SK-N-SH treated with all-trans-retinoic acid at 6 μM for 48 hours (cell line): ENCODE results near the gene COL25A1.

Source experiments
- ATAC-seq: fragments of 200-7000 bp; cut with Tn5 transposase; 3 replicates; pipeline ENCODE4 v1.9.1; 2020; ENCODE audit warnings: mild to moderate bottlenecking, moderate library complexity
- BACH2 ChIP-seq: fragments of 250-450 bp; sonication (Bioruptor Pico); IDR thresholded peaks from 2 replicates; pipeline ENCODE4 v1.9.0; 2021; ENCODE audit warnings: mild to moderate bottlenecking, borderline replicate concordance
- CREB5 ChIP-seq: fragments of 250-450 bp; sonication (Bioruptor Pico); IDR thresholded peaks from 2 replicates; pipeline ENCODE4 v1.5.1; 2020; ENCODE audit warnings: low read depth, mild to moderate bottlenecking, moderate library complexity
- CSRNP3 ChIP-seq: fragments of 250-450 bp; sonication (Bioruptor Pico); IDR thresholded peaks from 2 replicates; pipeline ENCODE4 v1.5.1; 2021; ENCODE audit warnings: mild to moderate bottlenecking, moderate library complexity
- ESRRG ChIP-seq: fragments of 250-450 bp; sonication (Bioruptor Pico); IDR thresholded peaks from 2 replicates; pipeline ENCODE4 v1.6.1; 2021; ENCODE audit warnings: mild to moderate bottlenecking
- GLIS3 ChIP-seq: fragments of 250-450 bp; sonication (Bioruptor Pico); IDR thresholded peaks from 2 replicates; pipeline ENCODE4 v1.5.0; 2020; ENCODE audit warnings: mild to moderate bottlenecking, moderate library complexity
- ISL1 ChIP-seq: fragments of 250-450 bp; sonication (Bioruptor Pico); IDR thresholded peaks from 2 replicates; pipeline ENCODE4 v2.1.2; 2022; ENCODE audit warnings: mild to moderate bottlenecking, moderate library complexity
- OSR1 ChIP-seq: fragments of 250-450 bp; sonication (Bioruptor Pico); IDR thresholded peaks from 2 replicates; pipeline ENCODE4 v1.8.0; 2022; ENCODE audit warnings: moderate library complexity, mild to moderate bottlenecking, inconsistent platforms
- POU6F1 ChIP-seq: fragments of 250-450 bp; sonication (Bioruptor Pico); IDR thresholded peaks from 2 replicates; pipeline ENCODE4 v1.8.0; 2021; ENCODE audit warnings: low read depth, mild to moderate bottlenecking, moderate library complexity, borderline replicate concordance
- PPARA ChIP-seq: fragments of 250-450 bp; sonication (Bioruptor Pico); IDR thresholded peaks from 2 replicates; pipeline ENCODE4 v1.5.0; 2020; ENCODE audit warnings: mild to moderate bottlenecking, borderline replicate concordance
- RARB ChIP-seq: fragments of 250-450 bp; sonication (Bioruptor Pico); IDR thresholded peaks from 2 replicates; pipeline ENCODE4 v1.8.0; 2021; ENCODE audit warnings: mild to moderate bottlenecking, moderate library complexity
- SNAI2 ChIP-seq: fragments of 250-450 bp; sonication (Bioruptor Pico); IDR thresholded peaks from 2 replicates; pipeline ENCODE4 v1.5.0; 2020; ENCODE audit warnings: mild to moderate bottlenecking, moderate library complexity
- TCF4 ChIP-seq: fragments of 250-450 bp; sonication (Bioruptor Pico); IDR thresholded peaks from 2 replicates; pipeline ENCODE4 v1.8.0; 2021; ENCODE audit warnings: mild to moderate bottlenecking, moderate library complexity, borderline replicate concordance
- TOX ChIP-seq: fragments of 250-450 bp; sonication (Bioruptor Pico); IDR thresholded peaks from 2 replicates; pipeline ENCODE4 v1.8.0; 2021; ENCODE audit warnings: mild to moderate bottlenecking, moderate library complexity, borderline replicate concordance
- ZC3H10 ChIP-seq: fragments of 250-450 bp; sonication (Bioruptor Pico); IDR thresholded peaks from 2 replicates; pipeline ENCODE4 v1.5.1; 2021; ENCODE audit warnings: mild to moderate bottlenecking, moderate library complexity
- ZFP30 ChIP-seq: fragments of 450-650 bp; formaldehyde crosslinking; IDR thresholded peaks from 2 replicates; pipeline ENCODE4 v1.5.0; 2022; ENCODE audit warnings: mild to moderate bottlenecking, moderate library complexity
- ZNF565 ChIP-seq: fragments of 450-650 bp; formaldehyde crosslinking; conservative IDR thresholded peaks from 2 replicates; pipeline ENCODE4 v1.5.0; 2020; ENCODE audit warnings: low read depth, mild to moderate bottlenecking, moderate library complexity
- ZNF70 ChIP-seq: fragments of 450-650 bp; formaldehyde crosslinking; IDR thresholded peaks from 2 replicates; pipeline ENCODE4 v1.5.0; 2020; ENCODE audit warnings: mild to moderate bottlenecking, moderate library complexity
- ZNF8 ChIP-seq: fragments of 450-650 bp; formaldehyde crosslinking; IDR thresholded peaks from 2 replicates; pipeline ENCODE4 v1.5.0; 2020; ENCODE audit warnings: mild to moderate bottlenecking, moderate library complexity
- TF ChIP-seq, protein P1 (sequence below): fragments of 250-450 bp; sonication (Bioruptor Pico); IDR thresholded peaks from 2 replicates; pipeline ENCODE4 v1.5.0; 2020; ENCODE audit warnings: mild to moderate bottlenecking, moderate library complexity
- TF ChIP-seq, protein P2 (sequence below): fragments of 250-450 bp; sonication (Bioruptor Pico); IDR thresholded peaks from 2 replicates; pipeline ENCODE4 v1.8.0; 2020; ENCODE audit warnings: mild to moderate bottlenecking, moderate library complexity, borderline replicate concordance

Gene COL25A1

GRCh38 chr4:109155682-109156283, 146.7 kb downstream of the COL25A1 start:
- ATAC-seq, result no peak

GRCh38 chr4:109155084-109155483, 147.4 kb downstream of the COL25A1 start:
- TF ChIP-seq ZNF70 (CRISPR knock-in tag), result no peak
- TF ChIP-seq, protein P1, sequence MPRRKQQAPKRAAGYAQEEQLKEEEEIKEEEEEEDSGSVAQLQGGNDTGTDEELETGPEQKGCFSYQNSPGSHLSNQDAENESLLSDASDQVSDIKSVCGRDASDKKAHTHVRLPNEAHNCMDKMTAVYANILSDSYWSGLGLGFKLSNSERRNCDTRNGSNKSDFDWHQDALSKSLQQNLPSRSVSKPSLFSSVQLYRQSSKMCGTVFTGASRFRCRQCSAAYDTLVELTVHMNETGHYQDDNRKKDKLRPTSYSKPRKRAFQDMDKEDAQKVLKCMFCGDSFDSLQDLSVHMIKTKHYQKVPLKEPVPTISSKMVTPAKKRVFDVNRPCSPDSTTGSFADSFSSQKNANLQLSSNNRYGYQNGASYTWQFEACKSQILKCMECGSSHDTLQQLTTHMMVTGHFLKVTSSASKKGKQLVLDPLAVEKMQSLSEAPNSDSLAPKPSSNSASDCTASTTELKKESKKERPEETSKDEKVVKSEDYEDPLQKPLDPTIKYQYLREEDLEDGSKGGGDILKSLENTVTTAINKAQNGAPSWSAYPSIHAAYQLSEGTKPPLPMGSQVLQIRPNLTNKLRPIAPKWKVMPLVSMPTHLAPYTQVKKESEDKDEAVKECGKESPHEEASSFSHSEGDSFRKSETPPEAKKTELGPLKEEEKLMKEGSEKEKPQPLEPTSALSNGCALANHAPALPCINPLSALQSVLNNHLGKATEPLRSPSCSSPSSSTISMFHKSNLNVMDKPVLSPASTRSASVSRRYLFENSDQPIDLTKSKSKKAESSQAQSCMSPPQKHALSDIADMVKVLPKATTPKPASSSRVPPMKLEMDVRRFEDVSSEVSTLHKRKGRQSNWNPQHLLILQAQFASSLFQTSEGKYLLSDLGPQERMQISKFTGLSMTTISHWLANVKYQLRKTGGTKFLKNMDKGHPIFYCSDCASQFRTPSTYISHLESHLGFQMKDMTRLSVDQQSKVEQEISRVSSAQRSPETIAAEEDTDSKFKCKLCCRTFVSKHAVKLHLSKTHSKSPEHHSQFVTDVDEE, result no peak
- ATAC-seq, result no peak

More at GRCh38 chr4:109155682-109156283, 146.7 kb downstream of the COL25A1 start:
- no peak for TF ChIP-seq ISL1 (CRISPR knock-in tag)
- TF ChIP-seq ZFP30, result no peak
- TF ChIP-seq ZNF8 (CRISPR knock-in tag), result no peak
- TF ChIP-seq ZC3H10, result no peak
- no peak for TF ChIP-seq BACH2 (CRISPR knock-in tag)
- no peak for TF ChIP-seq PPARA (CRISPR knock-in tag)
- no peak for TF ChIP-seq TOX (CRISPR knock-in tag)
- TF ChIP-seq SNAI2, result no peak
- TF ChIP-seq ZNF565 (CRISPR knock-in tag), result no peak
- TF ChIP-seq CREB5, result no peak
- TF ChIP-seq RARB, result no peak
- no peak for TF ChIP-seq OSR1 (CRISPR knock-in tag)
- no peak for TF ChIP-seq ESRRG
- no peak for TF ChIP-seq POU6F1 (CRISPR knock-in tag)
- no peak for TF ChIP-seq CSRNP3 (CRISPR knock-in tag)
- TF ChIP-seq GLIS3, result no peak
- TF ChIP-seq, protein P2, sequence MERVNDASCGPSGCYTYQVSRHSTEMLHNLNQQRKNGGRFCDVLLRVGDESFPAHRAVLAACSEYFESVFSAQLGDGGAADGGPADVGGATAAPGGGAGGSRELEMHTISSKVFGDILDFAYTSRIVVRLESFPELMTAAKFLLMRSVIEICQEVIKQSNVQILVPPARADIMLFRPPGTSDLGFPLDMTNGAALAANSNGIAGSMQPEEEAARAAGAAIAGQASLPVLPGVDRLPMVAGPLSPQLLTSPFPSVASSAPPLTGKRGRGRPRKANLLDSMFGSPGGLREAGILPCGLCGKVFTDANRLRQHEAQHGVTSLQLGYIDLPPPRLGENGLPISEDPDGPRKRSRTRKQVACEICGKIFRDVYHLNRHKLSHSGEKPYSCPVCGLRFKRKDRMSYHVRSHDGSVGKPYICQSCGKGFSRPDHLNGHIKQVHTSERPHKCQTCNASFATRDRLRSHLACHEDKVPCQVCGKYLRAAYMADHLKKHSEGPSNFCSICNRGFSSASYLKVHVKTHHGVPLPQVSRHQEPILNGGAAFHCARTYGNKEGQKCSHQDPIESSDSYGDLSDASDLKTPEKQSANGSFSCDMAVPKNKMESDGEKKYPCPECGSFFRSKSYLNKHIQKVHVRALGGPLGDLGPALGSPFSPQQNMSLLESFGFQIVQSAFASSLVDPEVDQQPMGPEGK (CRISPR knock-in tag), result no peak

GRCh38 chr4:109154424-109154823, 148.0 kb downstream of the COL25A1 start:
- ATAC-seq, result no peak
- TF ChIP-seq TCF4 (no peak), CREB5 (no peak), ZNF70 (CRISPR knock-in tag) (no peak), OSR1 (CRISPR knock-in tag) (no peak), ESRRG (no peak), PPARA (CRISPR knock-in tag) (no peak), POU6F1 (CRISPR knock-in tag) (no peak), ZFP30 (no peak)
- TF ChIP-seq, protein P1, result no peak
- TF ChIP-seq, protein P2 (CRISPR knock-in tag), result no peak
